ENCODE measurements around the gene SLC25A45. TPM values are rescaled to one million over a fixed set of nuclear protein-coding genes. Genes with fewer than 3 reads are reported as not detected.
A peak's percentile ranks its signal among the peaks of the same experiment; 100 is the strongest.

The SLC25A45 gene, protein sequence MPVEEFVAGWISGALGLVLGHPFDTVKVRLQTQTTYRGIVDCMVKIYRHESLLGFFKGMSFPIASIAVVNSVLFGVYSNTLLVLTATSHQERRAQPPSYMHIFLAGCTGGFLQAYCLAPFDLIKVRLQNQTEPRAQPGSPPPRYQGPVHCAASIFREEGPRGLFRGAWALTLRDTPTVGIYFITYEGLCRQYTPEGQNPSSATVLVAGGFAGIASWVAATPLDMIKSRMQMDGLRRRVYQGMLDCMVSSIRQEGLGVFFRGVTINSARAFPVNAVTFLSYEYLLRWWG
- total RNA-seq (2022) (3.9 and 4.9 TPM in 2 replicates), Bru-seq, nascent RNA (percentile 38 among the genes with signal in this experiment), BruChase-seq, experiment 1, labeled RNA remaining after a 6-hour chase (percentile 47 among the genes with signal in this experiment), BruChase-seq, experiment 2, labeled RNA remaining after a 2-hour chase (percentile 41 among the genes with signal in this experiment)
- long read RNA-seq, partial matches to known transcripts = 0 of 1 reads
- long read RNA-seq, other reads (novel, unspliced or antisense) = 1 of 1 reads

- Mint-ChIP-seq H3K27me3 (ENCODE audit: insufficient read depth, unreplicated experiment) (no peaks in the 10 kb centered on the region), H3K27ac (ENCODE audit: low read depth, unreplicated experiment) (peak within 1 kb of the TSS; percentile 97), H3K9me3 (ENCODE audit: unreplicated experiment) (no peaks in the 10 kb centered on the region), H3K4me3 (ENCODE audit: unreplicated experiment) (peak within 1 kb of the TSS; percentile 68), H3K4me1 (ENCODE audit: insufficient read depth, unreplicated experiment) (peaks cover 26% of the 10 kb centered on the region), H3K36me3 (ENCODE audit: insufficient read depth, unreplicated experiment) (peaks cover 6% of the 10 kb centered on the region)
- peak; percentile 86 for TF ChIP-seq CTCF (IDR thresholded peaks at IDR 0.05; ENCODE audit: unreplicated experiment)
- BruUV-seq (replicated peaks) = no TSS peak
- intact Hi-C loops (cut with micrococcal nuclease) = loop anchor here (1.0 to 2.0 kb wide), 3 partner anchors 39 to 128 kb away; no protein-coding TSS in a partner anchor
- ChIA-PET CTCF (interaction anchor here (0.6 to 3.2 kb wide), 11 partner anchors 11 to 540 kb away, joined by 3 to 17 read pairs (median 3); partner anchors contain the start of genes FAM89B and SCYL1), POLR2A (interaction anchor here (0.6 to 14.8 kb wide), 26 partner anchors 8 to 329 kb away, joined by 3 to 426 read pairs (median 5); partner anchors contain the start of genes FAM89B, MALAT1, NEAT1 and TIGD3)
- peak; percentile 99 for DNase-seq (ENCODE audit: unreplicated experiment)
Measured at GRCh38 chr11:65382033-65382803, at the start of gene SLC25A45. Gene SLC25A45, minus strand, starts transcription at chr11:65382646. Its CDS starts 695 bp downstream, at chr11:65381951.

DNA sequence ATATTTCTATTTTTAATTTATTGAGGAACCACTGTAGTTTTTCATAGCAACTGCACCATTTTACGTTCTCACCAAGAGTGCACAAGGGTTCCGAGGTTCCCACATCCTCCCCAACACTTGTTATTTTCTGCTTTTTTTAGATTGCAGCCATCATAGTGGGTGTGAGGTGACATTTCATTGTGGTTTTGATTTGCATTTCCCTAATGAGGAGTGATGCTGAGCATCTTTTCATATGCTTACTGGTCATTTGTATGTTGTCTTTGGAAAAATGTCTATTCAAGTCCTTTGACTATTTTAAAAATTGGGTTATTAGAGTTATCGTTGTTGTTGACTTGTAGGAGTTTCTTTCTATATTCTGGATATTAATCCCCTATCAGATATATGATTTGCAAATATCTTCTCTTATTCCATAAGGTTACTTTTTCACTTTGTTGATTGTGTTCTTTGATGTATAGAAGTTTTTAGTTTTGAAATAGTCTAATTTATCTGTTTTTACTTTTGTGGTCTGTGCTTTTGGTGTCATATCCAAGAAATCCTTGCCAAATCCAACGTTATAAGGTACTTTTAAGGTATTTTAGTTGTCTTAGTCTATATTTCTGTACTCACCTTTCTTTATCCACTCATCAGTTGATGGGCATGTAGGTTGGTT is 49.1 kb upstream of the SLC25A45 start:
- peak overlapping the region; percentile 90 for H3K27ac Mint-ChIP-seq (ENCODE audit: low read depth, unreplicated experiment)
- peaks cover 66% of the 10 kb centered on the region for H3K4me1 Mint-ChIP-seq (ENCODE audit: insufficient read depth, unreplicated experiment)
- BruUV-seq (replicated peaks) = no TSS peak
- peak; percentile 29 for DNase-seq (ENCODE audit: unreplicated experiment)
- no peaks in the 10 kb centered on the region for H3K9me3 Mint-ChIP-seq (ENCODE audit: unreplicated experiment)
- H3K36me3 Mint-ChIP-seq (ENCODE audit: insufficient read depth, unreplicated experiment) = peaks cover 100% of the 10 kb centered on the region
- CTCF ChIA-PET = interaction anchor here (0.6 kb wide), 1 partner anchor 12 kb away, joined by 3 read pairs; no protein-coding TSS in a partner anchor
- POLR2A ChIA-PET = interaction anchor here (0.8 to 1.5 kb wide), 7 partner anchors 10 to 74 kb away, joined by 3 to 78 read pairs (median 6); partner anchors contain the start of genes MALAT1 and NEAT1
- H3K4me3 Mint-ChIP-seq (ENCODE audit: unreplicated experiment) = peak overlapping the region; percentile 98
- TF ChIP-seq CTCF (IDR thresholded peaks at IDR 0.05; ENCODE audit: unreplicated experiment) = no peak
- intact Hi-C loops (cut with micrococcal nuclease) = loop anchor here (2.0 kb wide), 1 partner anchor 15 kb away; no protein-coding TSS in a partner anchor
- no peaks in the 10 kb centered on the region for H3K27me3 Mint-ChIP-seq (ENCODE audit: insufficient read depth, unreplicated experiment)

- CTCF ChIA-PET = interaction anchor here (1.2 to 1.5 kb wide), 2 partner anchors 14 to 68 kb away, joined by 3 to 6 read pairs; partner anchors contain the start of gene MALAT1
- TF ChIP-seq CTCF (IDR thresholded peaks at IDR 0.05; ENCODE audit: unreplicated experiment) = no peak
- Mint-ChIP-seq H3K4me1 (ENCODE audit: insufficient read depth, unreplicated experiment) (peaks cover 56% of the 10 kb centered on the region), H3K9me3 (ENCODE audit: unreplicated experiment) (no peaks in the 10 kb centered on the region), H3K4me3 (ENCODE audit: unreplicated experiment) (peak overlapping the region; percentile 98), H3K36me3 (ENCODE audit: insufficient read depth, unreplicated experiment) (peaks cover 100% of the 10 kb centered on the region), H3K27me3 (ENCODE audit: insufficient read depth, unreplicated experiment) (no peaks in the 10 kb centered on the region), H3K27ac (ENCODE audit: low read depth, unreplicated experiment) (peak overlapping the region; percentile 62)
- POLR2A ChIA-PET = interaction anchor here (0.6 to 21.4 kb wide), 12 partner anchors 5 to 68 kb away, joined by 3 to 2994 read pairs (median 5); partner anchors contain the start of genes FRMD8, MALAT1, NEAT1 and SLC25A45
- intact Hi-C loops (cut with micrococcal nuclease) = loop anchor here (2.0 kb wide), 1 partner anchor 14 kb away; no protein-coding TSS in a partner anchor
- DNase-seq (ENCODE audit: unreplicated experiment) = peak; percentile 54
- BruUV-seq (replicated peaks) = no TSS peak
Measured at GRCh38 chr11:65430406-65431217, 48.2 kb upstream of the SLC25A45 start.
